HepG2 (cell line): ENCODE measurements around the gene C2orf76. TPM values are rescaled to one million over a fixed set of nuclear protein-coding genes. Genes with fewer than 3 reads are reported as not detected.

ENCODE experiments used
- EED ChIP-seq: sonication (generic); formaldehyde crosslinking; IDR thresholded peaks from 2 replicates; pipeline ENCODE4 v1.5.0; 2020; ENCODE audit warnings: mild to moderate bottlenecking, missing genetic modification reagents
- HMG20B ChIP-seq: conservative IDR thresholded peaks from 2 replicates; pipeline ENCODE4 v1.6.1; 2016; ENCODE audit warnings: missing genetic modification reagents, missing compliant biosample characterization
- HOXA3 ChIP-seq: sonication (generic); formaldehyde crosslinking; IDR thresholded peaks from 2 replicates; pipeline ENCODE4 v1.5.0; 2020; ENCODE audit warnings: missing genetic modification reagents
- MAF1 ChIP-seq: sonication (generic); formaldehyde crosslinking; IDR thresholded peaks from 2 replicates; pipeline ENCODE4 v1.5.0; 2020; ENCODE audit warnings: missing genetic modification reagents, borderline replicate concordance
- MAZ ChIP-seq, 2 experiments: sonication (generic) in 1 of 2; formaldehyde crosslinking in 1 of 2; IDR thresholded peaks; 2 replicates each; pipeline versions ENCODE4 v1.5.0 to v1.6.1; 2012 to 2020; ENCODE audit warnings: low read depth in 2 of 2, mild to moderate bottlenecking in 2 of 2, borderline replicate concordance in 1 of 2, improper control_type of control experiment in 1 of 2, low read length in 1 of 2, missing genetic modification reagents in 1 of 2, moderate library complexity in 1 of 2
- MIER2 ChIP-seq: IDR thresholded peaks from 2 replicates; pipeline ENCODE4 v1.6.1; 2016; ENCODE audit warnings: missing biosample characterization, missing genetic modification reagents
- POLR2A ChIP-seq, 2 experiments: IDR thresholded peaks; 2 replicates each; pipeline ENCODE4 v1.6.1; 2011; ENCODE audit warnings: low read depth in 2 of 2, low read length in 2 of 2, mild to moderate bottlenecking in 1 of 2, moderate library complexity in 1 of 2; ENCODE audit not compliant: insufficient read depth in 1 of 2
- RXRB ChIP-seq: IDR thresholded peaks from 2 replicates; pipeline ENCODE4 v1.6.1; 2016; ENCODE audit warnings: borderline replicate concordance, missing genetic modification reagents, missing compliant biosample characterization
- SKI ChIP-seq: fragments of 450-650 bp; IDR thresholded peaks from one replicate; pipeline ENCODE4 v1.6.1; 2018; ENCODE audit warnings: mild to moderate bottlenecking; ENCODE audit not compliant: partially characterized antibody
- ZFP90 ChIP-seq: sonication (generic); formaldehyde crosslinking; IDR thresholded peaks from 2 replicates; pipeline ENCODE4 v1.8.0; 2022; ENCODE audit warnings: missing genetic modification reagents, mild to moderate bottlenecking, inconsistent platforms, borderline replicate concordance
- ZNF264 ChIP-seq: sonication (generic); formaldehyde crosslinking; IDR thresholded peaks from 2 replicates; pipeline ENCODE4 v1.4.0; 2020; ENCODE audit warnings: missing genetic modification reagents
- ZNF362 ChIP-seq: sonication (generic); formaldehyde crosslinking; IDR thresholded peaks from 2 replicates; pipeline ENCODE4 v1.4.0; 2020; ENCODE audit warnings: missing genetic modification reagents, mild to moderate bottlenecking, borderline replicate concordance
- ZNF556 ChIP-seq: sonication (generic); formaldehyde crosslinking; IDR thresholded peaks from 2 replicates; pipeline ENCODE4 v1.4.0; 2020; ENCODE audit warnings: mild to moderate bottlenecking, missing genetic modification reagents, borderline replicate concordance
- ZNF562 ChIP-seq: sonication (generic); formaldehyde crosslinking; IDR thresholded peaks from 2 replicates; pipeline ENCODE4 v1.8.0; 2022; ENCODE audit warnings: missing genetic modification reagents, borderline replicate concordance
- ZNF572 ChIP-seq: sonication (generic); formaldehyde crosslinking; IDR thresholded peaks from 2 replicates; pipeline ENCODE4 v1.5.1; 2020; ENCODE audit warnings: mild to moderate bottlenecking, missing genetic modification reagents
- polyA plus RNA-seq, 8 experiments: library from polyadenylated mRNA; depleted of rRNA in 3 of 8; stranded (reverse) in 7 of 8; unstranded in 1 of 8; fragments of >200 nt; fragmentation: Illumina TruSeq in 4 of 8; extraction: Trizol in 4 of 8; gene quantifications; 2 replicates each; pipeline versions ENCODE4 v1.2.1 to v1.2.3, GENCODE V29; 2011 to 2016; ENCODE audit warnings: low read depth in 4 of 8, missing spikeins in 1 of 8, mixed read lengths in 1 of 8; ENCODE audit not compliant: insufficient read depth in 1 of 8
- total RNA-seq, 5 experiments: library from RNA; depleted of rRNA; stranded (reverse); fragments of >200 nt; fragmentation: Illumina TruSeq; extraction: Trizol; gene quantifications; 2 replicates each; pipeline ENCODE4 v1.2.3, GENCODE V29; 2016; ENCODE audit warnings: low read depth in 1 of 5
- TF ChIP-seq, protein P1 (sequence below): sonication (generic); formaldehyde crosslinking; IDR thresholded peaks from 2 replicates; pipeline ENCODE4 v1.4.0; 2020; ENCODE audit warnings: missing genetic modification reagents
- TF ChIP-seq, protein P2 (sequence below): sonication (generic); formaldehyde crosslinking; IDR thresholded peaks from 2 replicates; pipeline ENCODE4 v1.5.0; 2020; ENCODE audit warnings: missing genetic modification reagents, mild to moderate bottlenecking, borderline replicate concordance
- TF ChIP-seq, protein P3 (sequence below): sonication (generic); formaldehyde crosslinking; IDR thresholded peaks from 2 replicates; pipeline ENCODE4 v1.4.0; 2020; ENCODE audit warnings: missing genetic modification reagents
- TF ChIP-seq, protein P4 (sequence below): sonication (generic); formaldehyde crosslinking; IDR thresholded peaks from 2 replicates; pipeline ENCODE4 v1.4.0; 2020; ENCODE audit warnings: missing genetic modification reagents

Gene C2orf76
- total and polyA plus RNA-seq, 2 of the 13 experiments (the other 11 are each of a cell fraction or from before 2014, with no cell fraction given), result 7.7 to 8.5 TPM

DNA sequence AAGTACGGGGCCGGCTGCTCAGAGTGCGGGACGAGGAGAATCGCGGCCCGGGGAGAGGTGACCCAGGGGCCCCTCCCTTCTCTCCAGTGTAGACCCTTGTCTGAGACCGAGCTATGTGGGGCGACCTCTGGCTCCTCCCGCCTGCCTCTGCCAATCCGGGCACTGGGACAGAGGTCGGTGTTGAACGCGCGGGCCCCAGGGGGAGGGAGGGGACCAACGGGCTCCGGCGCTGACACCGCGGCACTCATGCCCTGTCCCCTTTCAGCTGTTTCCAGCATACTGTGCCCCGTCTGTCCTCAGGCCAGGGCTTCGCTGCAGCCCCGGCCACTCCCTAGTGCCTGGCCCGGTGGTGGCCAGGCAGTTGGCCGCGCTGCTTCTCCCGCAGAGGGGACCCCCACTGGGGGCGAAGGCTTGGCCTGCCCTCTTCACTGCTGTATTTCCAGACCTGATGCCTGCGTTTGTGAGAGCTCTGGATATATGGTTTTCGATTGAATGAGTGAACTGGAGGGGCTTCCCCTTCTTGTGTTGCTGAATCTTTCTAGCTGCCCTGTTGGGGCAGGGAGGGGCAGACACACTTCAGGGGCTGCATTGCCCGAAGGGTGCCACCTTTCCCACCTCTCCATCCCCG is 952 bp upstream of the C2orf76 start (continued):
- 0 out of 2 replicates have a peak, but pooled peaks have one; percentile 32 for TF ChIP-seq ZNF362 (CRISPR knock-in tag)
- TF ChIP-seq, protein P1, sequence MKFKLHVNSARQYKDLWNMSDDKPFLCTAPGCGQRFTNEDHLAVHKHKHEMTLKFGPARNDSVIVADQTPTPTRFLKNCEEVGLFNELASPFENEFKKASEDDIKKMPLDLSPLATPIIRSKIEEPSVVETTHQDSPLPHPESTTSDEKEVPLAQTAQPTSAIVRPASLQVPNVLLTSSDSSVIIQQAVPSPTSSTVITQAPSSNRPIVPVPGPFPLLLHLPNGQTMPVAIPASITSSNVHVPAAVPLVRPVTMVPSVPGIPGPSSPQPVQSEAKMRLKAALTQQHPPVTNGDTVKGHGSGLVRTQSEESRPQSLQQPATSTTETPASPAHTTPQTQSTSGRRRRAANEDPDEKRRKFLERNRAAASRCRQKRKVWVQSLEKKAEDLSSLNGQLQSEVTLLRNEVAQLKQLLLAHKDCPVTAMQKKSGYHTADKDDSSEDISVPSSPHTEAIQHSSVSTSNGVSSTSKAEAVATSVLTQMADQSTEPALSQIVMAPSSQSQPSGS (CRISPR knock-in tag), result 0 out of 2 replicates have a peak, but pooled peaks have one; percentile 45
- peak; percentile 73; the same call in 1 of the 2 replicates for TF ChIP-seq MAZ (IDR thresholded peaks at IDR 0.05; ENCODE audit: borderline replicate concordance, low read depth, low read length)
- no peak for TF ChIP-seq MAZ (CRISPR knock-in tag; IDR thresholded peaks at IDR 0.05; ENCODE audit: low read depth)
- TF ChIP-seq ZFP90 (CRISPR knock-in tag), result 0 out of 2 replicates have a peak, but pooled peaks have one; percentile 94
- TF ChIP-seq ZNF572, result peak; percentile 63; the same call in 1 of the 2 replicates
- TF ChIP-seq, protein P2, sequence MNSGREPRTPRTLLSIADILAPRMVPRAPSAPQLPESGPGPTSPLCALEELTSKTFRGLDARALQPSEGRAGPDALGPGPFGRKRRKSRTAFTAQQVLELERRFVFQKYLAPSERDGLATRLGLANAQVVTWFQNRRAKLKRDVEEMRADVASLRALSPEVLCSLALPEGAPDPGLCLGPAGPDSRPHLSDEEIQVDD, result 0 out of 2 replicates have a peak, but pooled peaks have one; percentile 44
- TF ChIP-seq ZNF556, result peak; percentile 47; the same call in 1 of the 2 replicates
- TF ChIP-seq EED (CRISPR knock-in tag), result 0 out of 2 replicates have a peak, but pooled peaks have one; percentile 52
- TF ChIP-seq HOXA3, result peak; percentile 65
- 0 out of 2 replicates have a peak, but pooled peaks have one; percentile 51 for TF ChIP-seq ZNF264 (CRISPR knock-in tag)
- no peak for TF ChIP-seq ZNF562
- TF ChIP-seq MIER2 (CRISPR knock-in tag), result no peak
- TF ChIP-seq POLR2A (IDR thresholded peaks at IDR 0.05; ENCODE audit: insufficient read depth in 1 of 2, low read depth in 2 of 2, low read length in 2 of 2), result peak in 1 of 2 experiments; percentile 45; a peak in 1 of 4 replicates
- TF ChIP-seq SKI, result peak; percentile 31
- TF ChIP-seq, protein P3, sequence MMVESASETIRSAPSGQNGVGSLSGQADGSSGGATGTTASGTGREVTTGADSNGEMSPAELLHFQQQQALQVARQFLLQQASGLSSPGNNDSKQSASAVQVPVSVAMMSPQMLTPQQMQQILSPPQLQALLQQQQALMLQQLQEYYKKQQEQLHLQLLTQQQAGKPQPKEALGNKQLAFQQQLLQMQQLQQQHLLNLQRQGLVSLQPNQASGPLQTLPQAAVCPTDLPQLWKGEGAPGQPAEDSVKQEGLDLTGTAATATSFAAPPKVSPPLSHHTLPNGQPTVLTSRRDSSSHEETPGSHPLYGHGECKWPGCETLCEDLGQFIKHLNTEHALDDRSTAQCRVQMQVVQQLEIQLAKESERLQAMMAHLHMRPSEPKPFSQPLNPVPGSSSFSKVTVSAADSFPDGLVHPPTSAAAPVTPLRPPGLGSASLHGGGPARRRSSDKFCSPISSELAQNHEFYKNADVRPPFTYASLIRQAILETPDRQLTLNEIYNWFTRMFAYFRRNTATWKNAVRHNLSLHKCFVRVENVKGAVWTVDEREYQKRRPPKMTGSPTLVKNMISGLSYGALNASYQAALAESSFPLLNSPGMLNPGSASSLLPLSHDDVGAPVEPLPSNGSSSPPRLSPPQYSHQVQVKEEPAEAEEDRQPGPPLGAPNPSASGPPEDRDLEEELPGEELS (CRISPR knock-in tag), result 0 out of 2 replicates have a peak, but pooled peaks have one; percentile 16
- TF ChIP-seq MAF1 (CRISPR knock-in tag), result no peak
- TF ChIP-seq HMG20B (CRISPR knock-in tag), result 0 out of 2 replicates have a peak, but pooled peaks have one; percentile 23
- TF ChIP-seq, protein P4, sequence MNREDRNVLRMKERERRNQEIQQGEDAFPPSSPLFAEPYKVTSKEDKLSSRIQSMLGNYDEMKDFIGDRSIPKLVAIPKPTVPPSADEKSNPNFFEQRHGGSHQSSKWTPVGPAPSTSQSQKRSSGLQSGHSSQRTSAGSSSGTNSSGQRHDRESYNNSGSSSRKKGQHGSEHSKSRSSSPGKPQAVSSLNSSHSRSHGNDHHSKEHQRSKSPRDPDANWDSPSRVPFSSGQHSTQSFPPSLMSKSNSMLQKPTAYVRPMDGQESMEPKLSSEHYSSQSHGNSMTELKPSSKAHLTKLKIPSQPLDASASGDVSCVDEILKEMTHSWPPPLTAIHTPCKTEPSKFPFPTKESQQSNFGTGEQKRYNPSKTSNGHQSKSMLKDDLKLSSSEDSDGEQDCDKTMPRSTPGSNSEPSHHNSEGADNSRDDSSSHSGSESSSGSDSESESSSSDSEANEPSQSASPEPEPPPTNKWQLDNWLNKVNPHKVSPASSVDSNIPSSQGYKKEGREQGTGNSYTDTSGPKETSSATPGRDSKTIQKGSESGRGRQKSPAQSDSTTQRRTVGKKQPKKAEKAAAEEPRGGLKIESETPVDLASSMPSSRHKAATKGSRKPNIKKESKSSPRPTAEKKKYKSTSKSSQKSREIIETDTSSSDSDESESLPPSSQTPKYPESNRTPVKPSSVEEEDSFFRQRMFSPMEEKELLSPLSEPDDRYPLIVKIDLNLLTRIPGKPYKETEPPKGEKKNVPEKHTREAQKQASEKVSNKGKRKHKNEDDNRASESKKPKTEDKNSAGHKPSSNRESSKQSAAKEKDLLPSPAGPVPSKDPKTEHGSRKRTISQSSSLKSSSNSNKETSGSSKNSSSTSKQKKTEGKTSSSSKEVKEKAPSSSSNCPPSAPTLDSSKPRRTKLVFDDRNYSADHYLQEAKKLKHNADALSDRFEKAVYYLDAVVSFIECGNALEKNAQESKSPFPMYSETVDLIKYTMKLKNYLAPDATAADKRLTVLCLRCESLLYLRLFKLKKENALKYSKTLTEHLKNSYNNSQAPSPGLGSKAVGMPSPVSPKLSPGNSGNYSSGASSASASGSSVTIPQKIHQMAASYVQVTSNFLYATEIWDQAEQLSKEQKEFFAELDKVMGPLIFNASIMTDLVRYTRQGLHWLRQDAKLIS (CRISPR knock-in tag), result 0 out of 2 replicates have a peak, but pooled peaks have one; percentile 48
- peak; percentile 95 for TF ChIP-seq RXRB (CRISPR knock-in tag)
